HL-60/S4 treated with phorbol 12-myristate 13-acetate at 8.2 ng/mL for 4 days and 3 days (cell line): ENCODE results near the gene FAM170B.

Source experiments
- in situ Hi-C: fragments of 300-500 bp; cut with MboI; formaldehyde crosslinking; loops from 2 replicates; pipeline ENCODE4 v1.15.0; 2022; ENCODE audit warnings: low sequenced_read_pairs

Gene FAM170B

DNA sequence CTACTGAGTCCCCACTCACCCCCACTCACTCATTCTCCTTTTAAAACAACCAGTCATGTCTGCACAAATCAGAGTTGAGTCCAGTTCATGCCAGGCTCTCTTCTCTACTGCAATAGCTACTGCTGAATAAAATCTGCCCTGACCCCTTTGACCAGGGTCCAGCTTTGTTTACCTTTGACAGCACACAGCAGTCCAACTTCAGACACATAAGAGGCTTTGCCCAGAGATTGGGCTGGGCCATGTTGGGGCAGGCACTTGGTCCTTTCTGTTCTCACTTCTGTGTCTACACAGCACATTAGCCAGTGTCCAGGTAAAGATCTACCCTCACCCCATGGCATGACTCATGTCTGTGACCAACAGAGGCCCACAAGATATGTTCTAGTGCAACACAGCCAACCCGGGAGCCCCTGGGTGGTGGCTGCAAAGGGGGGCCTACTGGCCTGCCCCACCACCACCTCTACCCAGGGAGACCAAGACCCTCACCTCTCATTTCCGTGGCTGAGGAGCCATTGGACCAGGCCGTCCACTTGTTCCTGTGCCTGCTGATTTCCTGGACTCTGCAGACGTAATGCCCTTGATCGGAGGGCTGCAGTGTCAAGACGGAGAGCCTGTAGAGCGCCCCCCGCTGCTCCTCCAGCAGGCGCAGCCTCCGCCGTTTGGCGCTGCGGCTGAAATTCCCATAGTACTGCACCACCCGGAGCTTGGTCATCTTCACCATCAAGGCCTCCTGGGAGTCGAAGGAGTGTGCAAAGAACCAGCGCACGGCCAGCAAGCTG is 26.5 kb downstream of the FAM170B start:
- in situ Hi-C loops: no loop called here

DNA sequence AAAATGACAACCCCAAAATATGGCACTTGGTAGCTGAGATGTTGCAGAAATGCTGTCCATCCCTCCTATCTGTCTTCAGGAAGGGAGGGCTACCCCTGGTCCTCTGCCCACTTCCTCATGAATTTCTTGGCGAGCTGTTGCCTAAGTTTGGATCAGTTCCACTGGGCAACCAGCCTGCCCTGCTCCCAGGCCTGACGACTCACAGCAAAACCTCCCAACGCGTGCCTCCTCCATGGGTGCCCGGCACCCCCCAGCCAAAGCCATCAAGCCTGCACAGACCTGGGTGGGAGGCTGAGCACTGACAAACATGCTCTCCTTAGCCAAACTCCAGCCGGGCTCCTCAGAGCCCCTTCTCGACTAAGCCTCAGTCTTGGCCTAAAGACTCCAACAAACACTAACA is 27.4 kb downstream of the FAM170B start:
- in situ Hi-C loops: no loop called here

DNA sequence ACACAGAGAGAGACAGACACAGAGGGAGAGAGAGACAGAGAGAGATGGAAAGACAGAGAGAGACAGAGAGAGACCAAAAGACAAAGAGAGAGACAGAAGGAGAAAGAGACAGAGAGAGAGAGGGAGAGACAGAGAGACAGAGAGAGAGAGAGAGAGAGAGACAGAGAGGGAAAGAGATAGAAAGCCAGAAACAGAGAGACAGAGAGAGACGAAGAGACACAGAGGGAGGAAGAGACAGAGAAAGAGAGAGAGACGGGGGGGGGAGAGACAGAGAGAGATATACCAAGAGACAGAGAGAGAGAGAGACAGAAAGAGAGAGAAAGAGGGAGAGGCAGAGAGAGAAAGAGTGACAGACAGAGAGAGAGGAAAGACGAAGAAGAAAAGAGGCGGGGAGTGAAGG is 28.7 kb downstream of the FAM170B start:
- in situ Hi-C loops: no loop called here

DNA sequence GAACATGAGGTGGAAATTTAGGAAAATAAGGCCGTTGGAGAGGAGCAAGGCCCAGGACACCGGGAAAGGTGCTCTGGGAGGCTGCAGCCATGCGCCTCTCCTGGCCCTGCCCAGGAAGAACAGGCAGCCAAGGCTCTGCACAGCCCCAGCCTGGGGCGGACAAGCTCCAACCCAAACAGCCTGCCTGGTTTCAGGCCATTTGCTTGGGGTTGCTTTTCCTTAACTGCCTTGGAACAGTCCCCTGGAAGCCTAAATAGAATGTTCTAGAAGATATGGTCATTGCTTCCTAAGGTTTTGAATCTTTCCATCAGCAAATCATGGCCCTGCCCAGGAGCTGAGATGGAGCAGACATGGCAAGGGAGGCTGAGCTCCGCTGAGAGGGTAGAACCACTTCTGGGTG is 29.5 kb downstream of the FAM170B start:
- in situ Hi-C loops: no loop called here

DNA sequence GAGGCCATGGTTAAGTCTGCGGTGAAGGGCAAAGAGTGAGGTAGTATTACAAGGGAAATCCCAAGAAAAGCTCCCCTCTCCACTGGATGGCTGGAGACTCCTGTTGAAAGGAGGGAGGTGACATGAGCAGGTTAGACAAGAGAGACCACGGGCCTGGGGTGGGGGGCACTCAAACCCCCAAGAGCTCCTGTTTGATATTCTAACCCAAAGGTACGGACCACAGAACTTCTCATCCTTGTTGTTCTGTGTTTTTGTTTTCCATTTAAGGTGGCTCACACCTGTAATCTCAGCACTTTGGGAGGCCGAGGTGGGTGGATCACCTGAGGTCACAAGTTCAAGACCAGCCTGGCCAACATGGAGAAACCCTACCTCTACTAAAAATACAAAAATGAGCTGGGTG is 30.1 kb downstream of the FAM170B start:
- in situ Hi-C loops: no loop called here

DNA sequence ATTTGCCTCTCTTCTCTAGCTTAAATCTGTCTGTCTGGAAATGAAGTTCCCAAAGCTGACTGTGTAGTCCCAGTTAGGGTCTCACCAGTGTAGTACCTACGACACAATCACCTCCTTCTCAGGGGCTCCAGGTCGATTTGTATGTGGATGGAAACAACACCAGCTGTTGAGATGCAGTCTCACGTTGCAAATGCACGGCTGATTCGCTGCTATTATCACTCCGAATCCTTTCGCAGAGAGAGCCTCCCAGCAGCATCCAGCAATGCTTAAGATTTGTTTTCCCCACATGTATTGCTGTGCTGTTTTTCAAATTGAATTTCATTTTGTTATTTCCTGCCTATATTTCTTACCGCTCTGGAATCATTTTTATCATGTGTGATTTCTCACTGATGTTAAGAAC is 34.8 kb downstream of the FAM170B start:
- in situ Hi-C loops: no loop called here

DNA sequence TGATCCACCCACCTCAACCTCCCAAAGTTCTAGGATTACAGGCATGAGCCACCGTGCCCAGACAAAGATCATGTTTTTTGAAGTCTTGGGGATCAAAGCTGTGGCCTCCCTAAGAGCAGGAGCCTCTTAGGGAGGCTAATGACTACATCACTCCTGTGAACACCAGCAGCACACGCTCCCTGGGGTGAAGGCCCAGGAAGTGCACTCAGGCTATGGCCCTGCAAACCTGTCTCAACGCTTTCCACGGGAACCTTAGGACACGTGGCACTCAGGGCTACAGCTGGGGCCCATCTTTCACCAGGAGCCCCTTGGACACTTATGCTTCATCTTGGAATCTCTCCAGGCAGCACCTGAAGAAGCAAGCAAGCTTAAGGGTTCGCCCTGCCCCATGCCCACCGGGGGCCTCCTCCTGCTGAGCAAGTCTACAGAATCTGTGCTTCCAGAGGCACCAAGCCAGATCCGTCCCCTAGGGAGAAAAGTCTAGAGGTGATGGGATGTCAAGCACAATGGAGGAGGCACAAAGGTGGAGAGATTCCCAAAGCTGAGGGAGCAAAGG is 36.9 kb downstream of the FAM170B start:
- in situ Hi-C loops: no loop called here

DNA sequence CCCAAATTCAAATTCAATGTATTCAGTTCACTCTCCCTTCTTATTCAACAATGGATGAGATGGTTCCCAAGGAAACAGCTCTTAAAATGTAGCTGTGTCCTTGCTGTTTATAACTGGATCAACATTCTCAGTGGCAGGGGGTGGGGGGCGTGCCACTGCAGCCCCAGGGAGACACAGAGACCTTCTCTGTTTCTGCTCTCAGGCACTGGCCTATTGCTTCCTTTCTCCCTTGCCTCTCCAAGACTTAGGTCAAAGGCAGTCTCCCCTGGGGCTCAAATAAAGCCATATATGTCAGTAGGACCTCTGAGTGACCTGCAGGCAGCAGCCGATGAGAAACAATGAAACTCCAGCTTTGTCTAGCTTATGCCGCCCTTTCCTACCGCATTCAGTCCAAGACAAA is 39.2 kb downstream of the FAM170B start:
- in situ Hi-C loops: no loop called here

DNA sequence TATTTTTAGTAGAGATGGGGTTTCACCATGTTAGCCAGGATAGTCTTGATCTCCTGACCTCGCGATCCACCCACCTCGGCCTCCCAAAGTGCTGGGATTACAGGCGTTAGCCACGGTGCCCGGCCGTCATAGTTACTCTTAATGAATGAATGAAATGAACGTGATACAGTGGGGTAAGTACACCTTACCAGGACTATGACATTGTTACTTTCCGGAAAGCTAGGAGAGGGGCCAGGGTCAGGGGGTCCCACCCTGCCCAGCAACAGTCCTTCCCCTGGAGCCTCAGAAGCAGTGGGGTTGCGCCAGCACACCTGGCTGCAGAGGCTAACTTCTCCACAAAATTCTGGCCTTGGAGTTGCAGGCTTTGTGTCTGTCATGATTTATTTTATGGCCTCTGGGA is 39.9 kb downstream of the FAM170B start:
- in situ Hi-C loops: no loop called here

DNA sequence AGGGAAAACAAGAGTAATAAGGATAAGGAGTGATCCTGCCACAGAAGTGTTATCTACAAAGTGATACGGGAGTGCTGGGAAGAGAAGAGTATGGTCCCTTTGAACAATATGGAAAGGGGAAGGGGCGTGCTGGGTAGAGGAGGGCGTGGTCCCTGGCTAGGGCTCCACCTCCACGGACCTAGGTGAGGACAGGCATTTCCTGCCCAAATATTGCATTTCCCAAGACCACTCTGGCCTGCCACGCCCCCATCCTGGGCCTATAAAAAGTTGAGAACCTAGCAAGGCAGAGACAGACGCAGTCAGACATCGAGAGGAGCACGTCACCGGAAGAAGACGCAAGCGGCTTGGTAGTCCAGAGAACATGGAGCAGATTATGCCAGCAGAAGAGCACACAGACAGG is 41.3 kb downstream of the FAM170B start:
- in situ Hi-C loops: no loop called here

DNA sequence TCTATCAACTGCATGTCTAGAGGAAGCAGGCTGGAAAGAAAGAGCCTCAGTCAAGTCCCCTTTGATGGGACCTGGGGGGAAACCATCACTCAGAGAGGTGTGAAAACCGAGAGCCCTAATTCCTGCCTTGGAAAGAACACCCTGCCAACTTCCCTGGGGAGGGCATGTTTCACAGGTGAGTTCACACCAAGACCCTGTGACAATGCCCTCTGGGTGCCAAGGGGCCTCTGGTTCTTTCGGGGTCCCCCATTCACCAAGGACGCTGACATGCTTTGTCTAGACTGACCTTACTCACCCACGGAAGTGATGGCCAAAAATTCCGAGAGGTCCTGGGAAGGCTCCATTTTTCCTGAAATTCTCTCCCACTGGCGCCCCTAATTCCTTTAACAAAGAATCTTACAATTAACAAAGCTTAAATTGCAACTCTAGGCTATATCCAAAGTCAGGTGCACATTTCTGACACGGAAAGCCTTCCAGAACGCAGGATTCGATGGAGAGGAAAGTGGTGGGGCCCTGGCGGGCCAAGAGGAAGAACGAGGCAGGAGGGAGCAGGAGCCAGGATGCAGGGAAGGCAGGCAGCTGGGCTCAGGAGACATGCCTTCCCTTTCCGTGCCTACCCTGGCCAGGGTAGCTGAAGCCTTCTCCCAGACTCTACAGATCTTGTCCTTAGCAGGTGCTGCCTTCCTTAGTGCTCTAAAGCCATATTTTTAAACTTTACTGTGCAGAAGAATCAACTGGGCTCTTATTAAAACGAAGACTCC is 42.2 kb downstream of the FAM170B start:
- in situ Hi-C loops: no loop called here

DNA sequence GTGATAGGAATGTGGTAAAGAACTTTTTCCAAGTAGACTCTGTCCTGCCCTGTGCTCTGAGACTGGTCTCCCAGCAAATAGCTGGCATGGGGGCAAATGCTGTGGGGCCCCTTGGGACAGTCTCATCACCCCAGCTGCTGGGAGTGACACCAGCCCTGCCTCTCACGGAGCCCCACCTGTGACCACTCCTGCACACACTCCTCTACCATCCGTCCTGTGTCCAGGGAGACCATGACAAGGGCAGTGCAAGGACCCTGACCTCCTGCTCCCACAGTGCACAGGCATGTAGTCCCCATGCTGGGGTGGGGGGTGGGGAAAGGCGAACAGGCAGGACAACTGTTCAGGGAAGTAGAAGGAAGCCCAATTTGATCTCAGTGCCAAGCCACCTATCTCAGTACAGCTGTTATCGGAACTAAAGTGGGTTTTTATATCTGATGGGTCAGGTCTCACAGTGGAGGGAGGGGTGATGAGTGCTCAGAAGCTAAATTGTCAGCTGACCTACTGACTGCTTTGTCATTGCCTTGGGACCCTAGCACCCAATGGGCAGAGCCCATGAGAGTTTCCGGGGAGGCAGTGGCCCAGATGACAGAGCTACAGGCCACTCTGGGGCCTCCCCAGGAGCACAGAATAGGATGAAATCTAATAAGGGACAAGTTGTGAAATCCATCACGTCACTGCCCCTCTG is 43.0 kb downstream of the FAM170B start:
- in situ Hi-C loops: no loop called here

DNA sequence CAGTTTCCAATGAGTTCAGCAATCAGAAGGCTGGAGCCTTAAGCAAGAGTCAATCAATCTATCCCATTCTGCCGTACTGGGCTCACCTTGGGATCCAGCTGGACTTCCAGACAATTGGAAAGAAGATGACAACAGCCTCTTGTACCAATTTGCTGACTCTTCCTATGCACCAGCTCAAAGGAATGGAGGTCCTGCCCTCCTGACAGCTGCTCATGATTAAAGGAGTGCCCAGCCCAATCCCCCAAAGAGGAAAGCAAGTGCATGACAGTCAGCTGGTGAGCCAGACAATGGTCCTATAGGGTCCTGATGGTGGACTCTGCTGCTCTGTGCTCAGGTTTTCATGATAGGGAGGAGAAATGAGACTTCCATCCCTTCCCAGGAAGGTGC is 43.6 kb downstream of the FAM170B start:
- in situ Hi-C loops: no loop called here

DNA sequence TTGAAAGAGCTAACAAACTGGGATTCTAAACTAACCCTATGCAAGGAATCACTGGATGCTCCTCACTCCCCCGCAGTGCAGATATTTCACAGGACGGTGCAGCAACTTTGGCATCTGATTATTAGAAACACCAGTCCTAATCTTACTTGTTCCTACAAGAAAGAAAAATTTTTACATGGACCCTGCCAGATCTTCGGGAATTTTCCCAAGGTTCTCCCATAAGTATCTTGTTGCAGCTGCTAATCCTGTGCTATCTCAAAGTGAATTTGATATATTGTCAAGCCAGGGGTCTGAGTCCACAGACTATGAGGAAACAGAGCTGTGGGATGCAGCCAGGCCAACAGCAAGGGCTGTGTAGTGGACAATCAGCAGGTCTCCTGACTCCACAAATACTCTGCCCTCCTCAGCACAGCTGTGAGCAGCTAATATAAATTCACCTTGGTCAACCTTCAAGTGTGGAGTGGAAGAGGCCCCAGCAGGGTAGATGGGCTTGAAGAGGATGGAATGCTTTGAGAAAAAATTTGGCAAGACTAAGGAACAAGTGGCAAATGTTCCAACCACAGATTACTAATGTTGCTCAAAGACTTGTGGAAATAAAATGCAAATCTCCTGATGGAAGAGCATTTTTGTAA is 44.1 kb downstream of the FAM170B start:
- in situ Hi-C loops: no loop called here

DNA sequence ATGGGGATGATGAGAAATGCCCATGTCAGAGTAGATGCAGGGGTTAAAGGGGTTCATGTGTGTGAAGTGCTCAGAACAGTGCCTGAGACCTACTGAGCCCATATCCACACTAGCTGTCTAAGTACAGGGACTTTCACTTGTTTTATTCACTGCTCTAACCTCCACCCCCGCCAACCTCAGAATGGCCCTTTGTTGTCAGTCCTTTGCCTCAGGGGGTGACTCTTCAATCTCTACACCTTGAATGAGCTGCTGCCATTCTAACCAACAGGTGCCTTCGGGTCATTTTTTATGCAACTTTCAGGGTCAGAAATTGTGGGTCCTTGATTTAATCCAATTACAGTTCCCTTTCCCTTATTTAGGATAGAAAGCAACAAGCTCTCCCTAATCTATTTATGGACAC is 44.7 kb downstream of the FAM170B start:
- in situ Hi-C loops: no loop called here

DNA sequence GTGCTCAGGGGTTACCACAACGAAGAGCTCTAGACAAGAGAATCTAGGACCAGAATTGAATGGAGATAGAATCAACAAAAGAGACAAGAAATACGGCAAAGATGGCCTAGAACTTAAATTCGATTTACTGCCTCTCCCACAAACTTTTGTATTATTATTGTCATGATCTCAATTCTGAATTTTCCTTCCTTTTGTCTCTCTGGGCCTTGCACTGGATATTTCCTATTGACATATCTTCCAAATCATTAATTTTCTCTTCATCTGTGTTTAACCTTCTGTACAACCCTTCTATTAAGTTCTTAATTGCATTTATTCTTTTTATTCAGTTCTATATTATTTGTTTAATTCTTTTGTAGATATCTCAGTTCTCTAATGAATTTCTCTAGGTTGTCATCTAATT is 46.9 kb downstream of the FAM170B start:
- in situ Hi-C loops: no loop called here

DNA sequence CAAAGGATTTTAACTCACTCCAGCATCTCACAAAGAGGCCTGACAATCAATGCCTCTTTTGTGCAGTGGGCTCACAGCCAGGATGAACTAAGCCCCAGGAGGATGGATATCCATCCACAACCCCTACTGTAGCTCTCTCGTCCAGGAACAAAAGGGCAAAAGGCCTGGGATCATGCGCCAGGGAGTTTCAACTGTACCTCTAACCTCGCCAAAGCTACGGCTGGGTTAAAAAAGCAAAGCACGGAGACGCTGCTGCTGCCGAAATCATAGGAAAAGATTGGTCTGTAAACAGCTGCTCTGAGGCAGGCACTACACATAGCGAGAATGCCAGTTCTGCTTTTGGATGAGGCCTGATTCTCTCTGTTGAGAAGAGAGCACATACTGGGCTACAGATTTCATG is 50.6 kb downstream of the FAM170B start:
- in situ Hi-C loops: no loop called here

DNA sequence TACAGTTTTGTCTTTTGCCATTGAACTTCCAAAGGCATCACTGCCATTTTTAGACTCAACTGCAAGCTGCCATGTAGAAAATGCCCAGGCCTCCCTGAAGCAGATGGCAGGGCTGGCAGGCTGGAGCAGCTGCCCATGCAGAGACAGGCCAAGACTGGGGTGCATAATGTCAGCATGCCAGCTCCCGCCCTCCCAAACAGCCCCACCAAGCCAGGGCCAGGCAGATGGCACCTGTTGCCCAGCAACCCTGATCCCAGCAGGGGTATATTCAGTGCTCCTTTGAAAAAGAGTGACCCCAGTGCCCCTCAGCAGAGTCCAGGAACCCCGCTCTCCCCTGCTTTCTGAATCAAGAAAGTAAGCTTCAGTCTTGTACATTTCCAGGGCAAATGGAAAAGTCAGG is 51.1 kb downstream of the FAM170B start:
- in situ Hi-C loops: no loop called here

DNA sequence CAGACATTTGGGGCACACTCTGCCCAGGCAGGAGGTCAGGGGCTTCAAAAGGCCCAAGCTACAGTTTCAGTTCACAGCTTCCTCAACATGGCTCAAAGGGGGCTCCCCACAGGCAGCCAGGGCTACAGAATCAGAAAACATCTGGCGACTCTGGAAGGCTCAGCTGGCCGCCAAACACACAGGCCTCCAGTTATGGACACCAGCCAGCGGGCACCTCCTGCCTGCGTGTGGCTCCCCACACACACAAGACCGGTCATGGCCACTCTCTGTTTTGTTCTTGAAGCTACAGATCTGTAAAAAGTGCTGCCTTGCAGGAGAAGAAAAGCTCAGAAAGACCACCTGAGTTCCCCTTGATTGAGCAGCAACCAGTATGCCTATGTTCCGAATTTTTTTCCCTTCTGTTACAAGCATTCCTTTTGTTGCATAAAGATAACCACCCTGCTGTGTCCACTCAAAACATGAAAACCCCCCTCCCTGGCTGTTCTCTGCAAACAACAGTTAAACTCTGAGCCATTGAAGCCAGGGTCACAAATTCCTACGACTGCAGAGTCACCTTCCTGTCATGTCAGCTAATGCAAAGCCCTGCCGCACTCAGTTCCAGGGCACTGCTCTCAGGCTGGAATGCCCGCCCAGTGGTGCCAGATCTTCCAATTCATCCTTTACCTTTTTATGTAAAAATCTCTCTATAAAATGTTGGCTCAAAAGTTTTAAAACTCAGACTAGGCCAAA is 52.1 kb downstream of the FAM170B start:
- in situ Hi-C loops: no loop called here
